ENCODE data around the gene HSPA4.
A peak's percentile ranks its signal among the peaks of the same experiment; 100 is the strongest.

Gene HSPA4

GRCh38 chr5:133025804-133026663 is 25.8 kb upstream of the HSPA4 start, which contains the start of gene ZCCHC10:
Gene ZCCHC10, minus strand, starts transcription at chr5:133026549. Its CDS starts 12 bp downstream, at chr5:133026537.
- no peak for TF ChIP-seq CTCF (IDR thresholded peaks at IDR 0.05; ENCODE audit: unreplicated experiment in 3 of 3)
- Mint-ChIP-seq H3K27me3 (ENCODE audit: low read depth) (no peaks in the 10 kb centered on the region), H3K4me3 (peak within 1 kb of the TSS; percentile 96 to 97 (median 96)), H3K27ac (peak within 1 kb of the TSS; percentile 97 to 99 (median 99)), H3K4me1 (peaks cover 11% of the 10 kb centered on the region), H3K9me3 (no peaks in the 10 kb centered on the region), H3K36me3 (ENCODE audit: low read depth) (peaks cover 15% of the 10 kb centered on the region)

DNA sequence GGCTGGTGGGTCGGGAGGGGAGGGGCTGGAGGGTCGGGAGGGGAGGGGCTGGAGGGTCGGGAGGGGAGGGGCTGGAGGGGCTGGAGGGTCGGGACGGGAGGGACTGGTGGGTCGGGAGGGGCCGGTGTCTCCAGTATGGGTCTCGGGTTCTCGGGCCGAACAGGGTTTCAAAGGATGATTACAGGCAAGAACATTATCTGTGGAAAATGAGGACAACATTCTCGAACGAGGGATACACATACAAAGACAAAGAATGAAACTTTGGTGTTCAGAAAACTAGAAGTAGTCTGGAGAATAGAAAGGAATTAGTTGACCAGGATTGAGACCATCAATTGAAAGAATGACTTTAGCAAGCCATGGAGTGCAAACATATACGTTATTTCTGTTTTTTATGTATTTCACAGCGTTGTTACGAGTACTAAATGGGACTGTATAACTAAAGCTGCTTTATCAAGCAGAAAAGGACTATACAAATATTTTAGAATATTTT is 25.1 kb upstream of the HSPA4 start:
- Mint-ChIP-seq H3K4me3 (peak overlapping the region; percentile 96 to 97 (median 96)), H3K27ac (peak overlapping the region; percentile 97 to 99 (median 99)), H3K9me3 (no peaks in the 10 kb centered on the region), H3K27me3 (ENCODE audit: low read depth) (no peaks in the 10 kb centered on the region), H3K36me3 (ENCODE audit: low read depth) (peaks cover 11% of the 10 kb centered on the region), H3K4me1 (peaks cover 11% of the 10 kb centered on the region)
- TF ChIP-seq CTCF (IDR thresholded peaks at IDR 0.05; ENCODE audit: unreplicated experiment in 3 of 3), result no peak

GRCh38 chr5:133029416-133029815 is 22.4 kb upstream of the HSPA4 start:
- Mint-ChIP-seq H3K27ac (no peak overlapping the region), H3K27me3 (ENCODE audit: low read depth) (no peaks in the 10 kb centered on the region), H3K4me3 (no peak overlapping the region), H3K4me1 (peaks cover 6% of the 10 kb centered on the region), H3K36me3 (ENCODE audit: low read depth) (no peaks in the 10 kb centered on the region), H3K9me3 (no peaks in the 10 kb centered on the region)
- no peak for TF ChIP-seq CTCF (IDR thresholded peaks at IDR 0.05; ENCODE audit: unreplicated experiment in 3 of 3)

DNA sequence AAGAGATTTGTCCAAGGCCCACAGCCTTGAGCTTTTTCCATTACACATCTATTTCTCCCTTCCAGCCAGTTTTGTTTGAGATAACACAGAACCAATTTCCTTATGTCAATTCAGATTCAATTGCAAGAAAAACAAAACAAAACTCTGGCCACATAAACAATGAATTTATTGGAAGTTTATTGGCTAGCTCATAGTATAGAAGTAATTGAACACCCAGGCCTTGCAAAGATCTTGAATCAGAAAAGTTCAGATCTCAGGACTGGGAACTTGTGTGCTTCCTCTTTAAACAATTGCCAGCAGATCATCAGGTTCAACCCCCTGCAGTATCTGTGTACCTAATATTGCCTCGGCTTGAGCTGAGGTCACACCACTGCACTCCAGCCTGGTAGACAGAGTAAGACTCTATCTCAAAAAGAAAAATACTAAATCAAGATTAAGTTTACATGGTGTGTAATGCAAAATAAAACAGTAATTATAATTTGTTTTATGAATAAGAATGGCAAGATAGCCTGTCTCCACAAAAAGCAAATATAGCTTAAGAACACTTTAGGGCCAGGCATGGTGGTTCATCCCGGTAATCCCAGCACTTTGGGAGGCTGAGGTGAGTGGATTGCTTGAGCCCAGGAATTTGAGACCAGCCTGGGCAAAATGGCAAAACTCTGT is 21.3 kb upstream of the HSPA4 start:
- Mint-ChIP-seq H3K4me3 (no peak overlapping the region), H3K9me3 (no peaks in the 10 kb centered on the region), H3K27ac (no peak overlapping the region), H3K27me3 (ENCODE audit: low read depth) (no peaks in the 10 kb centered on the region), H3K36me3 (ENCODE audit: low read depth) (no peaks in the 10 kb centered on the region), H3K4me1 (peaks cover 4% of the 10 kb centered on the region)
- TF ChIP-seq CTCF (IDR thresholded peaks at IDR 0.05; ENCODE audit: unreplicated experiment in 3 of 3), result no peak

DNA sequence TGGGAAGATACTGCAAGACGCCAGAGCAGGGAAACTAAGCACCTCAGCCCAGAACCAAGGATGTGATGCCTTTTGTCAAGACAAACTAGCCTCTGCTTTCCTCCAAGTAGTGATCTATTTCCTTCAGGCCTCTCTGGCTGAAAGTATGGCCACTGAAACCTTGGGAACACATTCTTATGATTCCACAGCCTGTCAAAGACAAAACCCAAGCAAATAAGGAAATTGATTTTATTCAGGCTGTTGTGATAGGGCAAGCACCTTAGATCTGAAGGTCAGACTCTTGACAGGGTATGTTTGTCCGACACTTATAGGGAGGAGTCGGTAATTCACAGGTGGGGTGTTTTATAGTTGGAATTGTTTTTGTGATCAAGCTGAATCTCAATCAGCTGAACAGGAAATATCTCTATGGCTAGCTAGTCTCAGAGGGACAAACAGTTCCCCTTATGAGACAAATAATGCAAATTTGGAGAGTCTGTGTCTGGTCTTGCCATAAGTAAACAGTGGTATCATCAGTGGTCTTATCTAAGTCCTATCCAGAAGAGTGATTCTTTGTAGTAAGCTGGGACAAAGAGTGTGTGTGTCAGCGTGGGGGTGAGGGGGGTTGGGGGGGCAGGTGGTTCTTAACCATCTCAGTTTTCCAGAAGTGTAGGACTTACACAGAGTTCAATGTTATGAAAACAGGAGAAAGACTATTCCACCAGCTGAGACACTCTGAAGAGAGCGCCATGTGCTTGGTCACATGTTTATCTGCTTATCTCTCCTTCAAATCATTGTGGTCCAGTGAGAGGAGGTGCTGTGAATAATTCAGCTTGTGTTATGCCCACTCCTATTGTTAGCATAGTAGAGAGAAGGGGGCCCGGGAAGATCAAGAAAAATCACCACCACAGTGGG is 18.7 kb upstream of the HSPA4 start:
- Mint-ChIP-seq H3K4me3 (no peak overlapping the region), H3K27me3 (ENCODE audit: low read depth) (peaks cover 3% of the 10 kb centered on the region), H3K27ac (no peak overlapping the region), H3K36me3 (ENCODE audit: low read depth) (no peaks in the 10 kb centered on the region), H3K4me1 (no peaks in the 10 kb centered on the region), H3K9me3 (no peaks in the 10 kb centered on the region)
- no peak for TF ChIP-seq CTCF (IDR thresholded peaks at IDR 0.05; ENCODE audit: unreplicated experiment in 3 of 3)

All from nephron (organoid).